Endothelial cell of umbilical vein (primary cell): ENCODE data around the gene CD2AP. TPM values are rescaled to one million over a fixed set of nuclear protein-coding genes. Genes with fewer than 3 reads are reported as not detected.

Source experiments
- BruUV-seq: library from RNA; stranded (reverse); fragments of 400-500 nt; replicated peaks from 2 replicates; lab custom pipeline; 2021; lab: Mats Ljungman, UMichigan
- CTCF ChIA-PET: fragments of 300-600, 350-600 bp; sonication (Branson Sonifier 250); formaldehyde crosslinking; loops from one replicate; lab custom pipeline; 2021; ENCODE audit warnings: antibody characterized with exemption, inconsistent platforms; lab: Charles Lee
- POLR2A ChIA-PET: fragments of 300-600, 350-600 bp; sonication (Branson Sonifier 250); formaldehyde crosslinking; loops from one replicate; lab custom pipeline; 2021; ENCODE audit warnings: antibody characterized with exemption, inconsistent platforms; lab: Charles Lee
- DNase-seq: peaks from one replicate; pipeline ENCODE4 v3.0.0-alpha.2; 2011; ENCODE audit warnings: low read depth, low spot score
- FAIRE-seq: peaks from 2 replicates; lab custom pipeline; 2011; peaks lifted over from hg19 to GRCh38; lab: Jason Lieb, UNC
- H2AFZ ChIP-seq: 2 replicates; pipeline ENCODE4 v1.6.0; 2012; ENCODE audit warnings: low read depth, low read length, control low read depth, inconsistent platforms
- H3K27ac ChIP-seq: 2 replicates; pipeline ENCODE4 v1.5.1; 2011; ENCODE audit warnings: low read depth, mild to moderate bottlenecking, control low read depth, low read length, moderate library complexity; ENCODE audit not compliant: insufficient read depth
- H3K27me3 ChIP-seq, 2 experiments: 2 replicates each; pipeline versions ENCODE4 v1.6.0 to v1.6.1; 2011; ENCODE audit warnings: low read length in 2 of 2, mixed read lengths in 1 of 2; ENCODE audit not compliant: control insufficient read depth in 2 of 2, insufficient read depth in 2 of 2
- H3K36me3 ChIP-seq, 2 experiments: 2 replicates in 1 of 2; 3 replicates in 1 of 2; pipeline ENCODE4 v1.5.1; 2011; ENCODE audit warnings: low read length in 2 of 2, mild to moderate bottlenecking in 1 of 2, moderate library complexity in 1 of 2; ENCODE audit not compliant: control insufficient read depth in 2 of 2, insufficient read depth in 2 of 2; ENCODE audit errors: extremely low read depth in 1 of 2
- H3K4me1 ChIP-seq: 3 replicates; pipeline ENCODE4 v1.5.1; 2011; ENCODE audit warnings: mild to moderate bottlenecking, low read length; ENCODE audit not compliant: control insufficient read depth, insufficient read depth; ENCODE audit errors: extremely low read depth
- H3K4me2 ChIP-seq: 2 replicates; pipeline ENCODE4 v1.6.1; 2011; ENCODE audit warnings: low read length, control low read depth, mixed read lengths; ENCODE audit not compliant: insufficient read depth
- H3K4me3 ChIP-seq, 3 experiments: fragments of 200-600 bp in 1 of 3; sonication (generic), shearing (Covaris generic) in 1 of 3; replicated peaks in 1 of 3; 2 replicates each; pipeline ENCODE4 v1.5.1; 2011 to 2016; ENCODE audit warnings: control low read depth in 3 of 3, low read length in 3 of 3, mild to moderate bottlenecking in 2 of 3, inconsistent platforms in 1 of 3, low read depth in 1 of 3, moderate library complexity in 1 of 3; ENCODE audit not compliant: insufficient read depth in 1 of 3
- H3K79me2 ChIP-seq: 2 replicates; pipeline ENCODE4 v1.6.0; 2012; ENCODE audit warnings: low read length, inconsistent platforms; ENCODE audit not compliant: control insufficient read depth, insufficient read depth
- H3K9ac ChIP-seq: replicated peaks from 2 replicates; pipeline ENCODE3; 2011; ENCODE audit warnings: low read length, control low read depth; ENCODE audit not compliant: insufficient read depth; ENCODE audit errors: extremely low read depth
- H3K9me1 ChIP-seq: replicated peaks from 3 replicates; pipeline ENCODE4 v1.6.0; 2011; ENCODE audit warnings: mild to moderate bottlenecking, low read length; ENCODE audit not compliant: control insufficient read depth, insufficient read depth; ENCODE audit errors: extremely low read depth
- H3K9me3 ChIP-seq: replicated peaks from 2 replicates; pipeline ENCODE4 v1.5.1; 2012; ENCODE audit warnings: low read length, inconsistent platforms; ENCODE audit not compliant: control insufficient read depth, insufficient read depth
- H4K20me1 ChIP-seq: replicated peaks from 2 replicates; pipeline ENCODE3; 2011; ENCODE audit warnings: mild to moderate bottlenecking, low read length; ENCODE audit not compliant: control insufficient read depth, insufficient read depth; ENCODE audit errors: extremely low read depth
- FOS ChIP-seq: IDR thresholded peaks from 2 replicates; pipeline ENCODE4 v1.6.1; 2011; ENCODE audit warnings: mild to moderate bottlenecking, low read length, moderate library complexity, borderline replicate concordance; ENCODE audit not compliant: insufficient read depth
- GATA2 ChIP-seq: IDR thresholded peaks from 2 replicates; pipeline ENCODE4 v1.7.0; 2011; ENCODE audit warnings: low read depth, mild to moderate bottlenecking, moderate library complexity, mixed read lengths, low read length; ENCODE audit not compliant: insufficient read length, insufficient read depth
- JUN ChIP-seq: IDR thresholded peaks from 2 replicates; pipeline ENCODE4 v1.6.1; 2011; ENCODE audit warnings: borderline replicate concordance, low read depth; ENCODE audit not compliant: insufficient read length, insufficient read depth
- MAX ChIP-seq: IDR thresholded peaks from 2 replicates; pipeline ENCODE4 v1.6.1; 2011; ENCODE audit not compliant: insufficient read depth, insufficient read length
- MYC ChIP-seq: IDR thresholded peaks from one replicate; pipeline ENCODE4 v1.6.1; 2011; ENCODE audit warnings: mild to moderate bottlenecking, low read depth, low read length
- POLR2A ChIP-seq: IDR thresholded peaks from 2 replicates; pipeline ENCODE4 v1.6.1; 2012; ENCODE audit warnings: low read depth, mild to moderate bottlenecking, control low read depth, low read length
- POLR2AphosphoS5 ChIP-seq: IDR thresholded peaks from 2 replicates; pipeline ENCODE4 v1.6.1; 2012; ENCODE audit warnings: low read depth, mild to moderate bottlenecking, control low read depth, low read length, moderate library complexity; ENCODE audit not compliant: insufficient read depth
- dilution Hi-C: fragments of 300-500 bp; cut with MboI; formaldehyde crosslinking; loops from one replicate; pipeline ENCODE4 v1.15.0; 2019; ENCODE audit warnings: low sequenced_read_pairs; ENCODE audit not compliant: extremely low pct_ligation_motif_present
- intact Hi-C: fragments of 100-400 bp; cut with micrococcal nuclease; formaldehyde crosslinking; loops from one replicate; pipeline ENCODE4 v1.10.0; 2022
- polyA plus RNA-seq, 4 experiments: library from polyadenylated mRNA; depleted of rRNA in 3 of 4; stranded (reverse) in 3 of 4; unstranded in 1 of 4; fragments of >200 nt; gene quantifications; 2 replicates each; pipeline versions ENCODE4 v1.2.1 to v1.2.3, GENCODE V29; 2011 to 2012; ENCODE audit warnings: missing spikeins in 1 of 4
- total RNA-seq: library from RNA; stranded (reverse); gene quantifications from 2 replicates; pipeline ENCODE4 v1.2.3, GENCODE V29; 2021
- TF ChIP-seq, protein P1 (sequence below), 2 donors: IDR thresholded peaks; 1 replicate in 1 of 2; 2 replicates in 1 of 2; pipeline ENCODE4 v1.5.1; 2011; ENCODE audit warnings: low read length in 2 of 2, mild to moderate bottlenecking in 2 of 2, moderate library complexity in 2 of 2, control low read depth in 1 of 2, inconsistent platforms in 1 of 2, low read depth in 1 of 2; ENCODE audit not compliant: insufficient read depth in 1 of 2; ENCODE audit errors: extremely low read depth in 1 of 2

CD2AP gene
- total and polyA plus RNA-seq, 2 donors (not counting 3 experiments of a cell fraction or from before 2014, with no cell fraction given), result 4.2 to 39.8 TPM

DNA sequence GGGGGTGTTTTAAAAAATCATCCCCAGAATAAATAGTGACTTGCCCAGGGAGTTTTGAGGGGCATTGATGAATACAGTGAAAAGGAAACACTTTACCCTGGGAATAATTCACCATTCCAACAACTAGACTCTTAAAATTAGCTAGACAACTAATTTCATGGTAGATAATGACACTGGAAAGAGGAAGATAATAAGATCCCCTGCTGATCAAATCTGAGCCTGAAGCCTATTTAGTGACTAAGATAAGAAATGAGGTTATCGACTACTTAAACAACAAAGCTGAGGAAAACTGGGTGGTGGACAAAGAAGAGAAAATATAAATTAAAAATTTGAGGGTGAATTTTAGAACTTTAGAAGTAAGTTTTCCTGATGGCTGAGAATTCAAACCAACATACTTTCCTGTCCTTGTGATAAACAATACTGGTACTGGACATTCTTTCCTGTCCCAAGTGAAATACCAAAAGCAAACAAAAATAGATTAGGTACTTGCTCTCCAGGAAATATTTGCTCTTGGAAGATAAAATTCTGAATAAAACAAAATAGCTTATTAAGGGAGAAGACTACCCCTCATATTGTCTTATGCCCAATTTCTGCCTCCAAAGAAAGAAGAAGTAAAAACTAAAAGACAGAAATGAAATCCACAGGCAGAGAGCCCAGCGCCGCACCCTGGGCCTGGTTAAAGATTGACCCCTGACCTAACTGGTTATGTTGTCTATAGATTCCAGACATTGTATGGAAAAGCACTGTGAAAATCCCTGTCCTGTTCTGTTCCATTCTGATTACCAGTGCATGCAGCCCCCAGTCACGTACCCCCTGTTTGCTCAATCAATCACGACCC, 156.8 kb downstream of the CD2AP start:
- dilution Hi-C loops (no loop called here), intact Hi-C loops (loop anchor here (2.0 to 10.0 kb wide), 2 partner anchors 22 to 460 kb away; no protein-coding TSS in a partner anchor)
- no peaks in the 10 kb centered on the region for H3K36me3 ChIP-seq
- H3K4me1 ChIP-seq, result no peaks in the 10 kb centered on the region
- FAIRE-seq, result peak; percentile 54
- H3K27me3 ChIP-seq, result no peaks in the 10 kb centered on the region
- peak overlapping the region; percentile 1 for H3K9ac ChIP-seq
- H3K27ac ChIP-seq, result no peak overlapping the region
- no TSS peak for BruUV-seq
- CTCF ChIA-PET, result interaction anchor here (1.2 to 2.5 kb wide), 5 partner anchors 10 to 1131 kb away, joined by 3 to 11 read pairs (median 3); no protein-coding TSS in a partner anchor
- H3K4me2 ChIP-seq, result no peak overlapping the region
- no peak overlapping the region for H3K4me3 ChIP-seq
- H3K79me2 ChIP-seq, result no peaks in the 10 kb centered on the region
- H4K20me1 ChIP-seq, result no peaks in the 10 kb centered on the region
- no peaks in the 10 kb centered on the region for H3K9me1 ChIP-seq
- no peaks in the 10 kb centered on the region for H3K9me3 ChIP-seq
- TF ChIP-seq MAX (no peak), POLR2AphosphoS5 (no peak), JUN (no peak)
- DNase-seq, result peak; percentile 26
- POLR2A ChIA-PET, result no interaction called here
- no peak overlapping the region for H2AFZ ChIP-seq

- H3K36me3 ChIP-seq, result no peaks in the 10 kb centered on the region
- FAIRE-seq, result no peak
- CTCF ChIA-PET, result no interaction called here
These were observed 169.1 kb downstream of the CD2AP start for GRCh38 chr6:47646689-47647088.

More at GRCh38 chr6:47646689-47647088, 169.1 kb downstream of the CD2AP start:
- intact Hi-C loops (no loop called here), dilution Hi-C loops (no loop called here)
- POLR2A ChIA-PET, result no interaction called here
- Histone ChIP-seq H3K4me2 (no peak overlapping the region), H3K9me3 (no peaks in the 10 kb centered on the region), H3K27me3 (no peaks in the 10 kb centered on the region), H3K9me1 (no peaks in the 10 kb centered on the region), H3K4me1 (peaks cover 11% of the 10 kb centered on the region), H3K4me3 (no peak overlapping the region), H3K27ac (no peak overlapping the region), H3K9ac (no peak overlapping the region), H4K20me1 (no peaks in the 10 kb centered on the region), H2AFZ (no peak overlapping the region), H3K79me2 (no peaks in the 10 kb centered on the region)
- no peak for DNase-seq
- TF ChIP-seq, protein P1, sequence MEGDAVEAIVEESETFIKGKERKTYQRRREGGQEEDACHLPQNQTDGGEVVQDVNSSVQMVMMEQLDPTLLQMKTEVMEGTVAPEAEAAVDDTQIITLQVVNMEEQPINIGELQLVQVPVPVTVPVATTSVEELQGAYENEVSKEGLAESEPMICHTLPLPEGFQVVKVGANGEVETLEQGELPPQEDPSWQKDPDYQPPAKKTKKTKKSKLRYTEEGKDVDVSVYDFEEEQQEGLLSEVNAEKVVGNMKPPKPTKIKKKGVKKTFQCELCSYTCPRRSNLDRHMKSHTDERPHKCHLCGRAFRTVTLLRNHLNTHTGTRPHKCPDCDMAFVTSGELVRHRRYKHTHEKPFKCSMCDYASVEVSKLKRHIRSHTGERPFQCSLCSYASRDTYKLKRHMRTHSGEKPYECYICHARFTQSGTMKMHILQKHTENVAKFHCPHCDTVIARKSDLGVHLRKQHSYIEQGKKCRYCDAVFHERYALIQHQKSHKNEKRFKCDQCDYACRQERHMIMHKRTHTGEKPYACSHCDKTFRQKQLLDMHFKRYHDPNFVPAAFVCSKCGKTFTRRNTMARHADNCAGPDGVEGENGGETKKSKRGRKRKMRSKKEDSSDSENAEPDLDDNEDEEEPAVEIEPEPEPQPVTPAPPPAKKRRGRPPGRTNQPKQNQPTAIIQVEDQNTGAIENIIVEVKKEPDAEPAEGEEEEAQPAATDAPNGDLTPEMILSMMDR (IDR thresholded peaks at IDR 0.05; ENCODE audit: extremely low read depth in 1 of 2, insufficient read depth in 1 of 2, low read depth in 1 of 2, low read length in 2 of 2), result no peak
- no peak for TF ChIP-seq FOS
- TF ChIP-seq POLR2A, result no peak
- TF ChIP-seq MYC, result no peak
- no peak for TF ChIP-seq POLR2AphosphoS5
- no peak for TF ChIP-seq JUN
- TF ChIP-seq GATA2, result no peak
- no TSS peak for BruUV-seq
